SU-DHL-6 (cell line): ENCODE data around the gene WWP2.

Experiments
- H2AFZ ChIP-seq: fragments of 200-600 bp; sonication (generic); 2 replicates; pipeline ENCODE4 v1.6.1; 2014; ENCODE audit warnings: low read depth, mild to moderate bottlenecking, moderate library complexity, mixed read lengths, antibody characterized with exemption, low read length; ENCODE audit not compliant: severe bottlenecking
- H3F3A ChIP-seq: fragments of 200-600 bp; shearing (Covaris generic); 2 replicates; pipeline ENCODE4 v1.6.0; 2016; ENCODE audit warnings: antibody characterized with exemption, mild to moderate bottlenecking; ENCODE audit not compliant: insufficient read depth
- H3K27ac ChIP-seq: fragments of 200-600 bp; sonication (generic); 2 replicates; pipeline ENCODE4 v1.5.1; 2016; ENCODE audit warnings: low read depth, mild to moderate bottlenecking, low read length, moderate library complexity, mixed read lengths
- H3K27me3 ChIP-seq: fragments of 200-600 bp; sonication (generic), shearing (Covaris generic); 2 replicates; pipeline ENCODE4 v1.6.0; 2014; ENCODE audit warnings: mild to moderate bottlenecking, low read length
- H3K36me3 ChIP-seq: fragments of 200-600 bp; sonication (generic); 2 replicates; pipeline ENCODE4 v1.6.1; 2014; ENCODE audit warnings: mild to moderate bottlenecking, low read length, mixed read lengths
- H3K4me2 ChIP-seq: fragments of 300-600, 200-600 bp; shearing (Covaris generic), sonication (generic); 2 replicates; pipeline ENCODE4 v1.6.0; 2014; ENCODE audit warnings: low read length, low read depth, mild to moderate bottlenecking; ENCODE audit not compliant: poor library complexity, severe bottlenecking
- H3K4me3 ChIP-seq: fragments of 200-600 bp; sonication (generic); 2 replicates; pipeline ENCODE4 v1.5.1; 2014; ENCODE audit warnings: antibody characterized with exemption, low read length, mild to moderate bottlenecking, mixed read lengths; ENCODE audit not compliant: insufficient read depth, poor library complexity, severe bottlenecking
- H3K79me2 ChIP-seq: fragments of 200-600 bp; sonication (generic); 2 replicates; pipeline ENCODE4 v1.6.1; 2014; ENCODE audit warnings: mild to moderate bottlenecking, low read length, moderate library complexity; ENCODE audit not compliant: insufficient read depth
- H3K9ac ChIP-seq: fragments of 200-600 bp; sonication (generic); 2 replicates; pipeline ENCODE4 v1.7.0; 2014; ENCODE audit warnings: mild to moderate bottlenecking, low read length
- H3K9me2 ChIP-seq: fragments of 200-600 bp; sonication (generic); replicated peaks from 2 replicates; pipeline ENCODE4 v1.6.1; 2014; ENCODE audit warnings: low read length; ENCODE audit not compliant: insufficient read depth
- H3K9me3 ChIP-seq: fragments of 200-600 bp; sonication (generic); 2 replicates; pipeline ENCODE4 v1.6.1; 2014; ENCODE audit warnings: low read length, mixed read lengths; ENCODE audit not compliant: insufficient read depth
- H4K20me1 ChIP-seq: fragments of 200-600 bp; sonication (generic); 2 replicates; pipeline ENCODE4 v1.6.1; 2014; ENCODE audit warnings: low read depth, mild to moderate bottlenecking, antibody characterized with exemption, low read length, moderate library complexity, mixed read lengths
- EZH2phosphoT487 ChIP-seq: fragments of 200-600 bp; sonication (generic), shearing (Covaris generic); conservative IDR thresholded peaks from 2 replicates; pipeline ENCODE4 v1.6.1; 2018; ENCODE audit warnings: mild to moderate bottlenecking, antibody characterized with exemption, low read length, moderate library complexity, mixed read lengths
- TF ChIP-seq, protein P1 (sequence below): fragments of 200-600 bp; sonication (generic); IDR thresholded peaks from one replicate; pipeline ENCODE4 v1.5.1; 2017; ENCODE audit warnings: antibody characterized with exemption, mild to moderate bottlenecking, low read length, moderate library complexity; ENCODE audit not compliant: insufficient read depth, poor library complexity, severe bottlenecking

Gene WWP2

DNA sequence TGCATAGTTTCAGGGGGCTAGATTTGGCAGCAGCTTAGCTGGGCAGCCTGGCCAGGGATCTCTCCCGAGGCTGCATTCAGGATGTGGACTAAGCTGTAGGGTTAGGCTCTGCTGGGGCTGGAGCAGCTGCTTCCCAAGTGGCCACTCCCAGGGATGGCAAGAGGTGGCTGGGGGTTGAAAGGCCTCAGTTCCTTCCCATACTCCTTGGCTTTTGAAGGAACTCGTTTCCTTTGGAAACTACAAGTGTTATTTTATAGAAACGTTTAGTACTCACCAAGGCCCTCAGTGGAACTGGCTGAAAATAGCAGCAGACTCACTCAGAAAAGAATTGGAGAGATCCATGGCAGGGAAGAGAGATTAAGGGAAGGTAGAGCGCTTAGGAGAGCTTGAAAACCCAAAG lies 76.4 kb downstream of the WWP2 start:
- Histone ChIP-seq H3K9me3 (no peaks in the 10 kb centered on the region), H3K4me2 (no peak overlapping the region), H2AFZ (no peak overlapping the region), H3K79me2 (no peaks in the 10 kb centered on the region), H3K9me2 (no peaks in the 10 kb centered on the region), H3K4me3 (no peak overlapping the region), H3K9ac (no peak overlapping the region), H3K27ac (no peak overlapping the region), H3K36me3 (no peaks in the 10 kb centered on the region), H3F3A (no peaks in the 10 kb centered on the region), H4K20me1 (no peaks in the 10 kb centered on the region), H3K27me3 (no peaks in the 10 kb centered on the region)
- TF ChIP-seq EZH2phosphoT487: no peak
- TF ChIP-seq, protein P1, sequence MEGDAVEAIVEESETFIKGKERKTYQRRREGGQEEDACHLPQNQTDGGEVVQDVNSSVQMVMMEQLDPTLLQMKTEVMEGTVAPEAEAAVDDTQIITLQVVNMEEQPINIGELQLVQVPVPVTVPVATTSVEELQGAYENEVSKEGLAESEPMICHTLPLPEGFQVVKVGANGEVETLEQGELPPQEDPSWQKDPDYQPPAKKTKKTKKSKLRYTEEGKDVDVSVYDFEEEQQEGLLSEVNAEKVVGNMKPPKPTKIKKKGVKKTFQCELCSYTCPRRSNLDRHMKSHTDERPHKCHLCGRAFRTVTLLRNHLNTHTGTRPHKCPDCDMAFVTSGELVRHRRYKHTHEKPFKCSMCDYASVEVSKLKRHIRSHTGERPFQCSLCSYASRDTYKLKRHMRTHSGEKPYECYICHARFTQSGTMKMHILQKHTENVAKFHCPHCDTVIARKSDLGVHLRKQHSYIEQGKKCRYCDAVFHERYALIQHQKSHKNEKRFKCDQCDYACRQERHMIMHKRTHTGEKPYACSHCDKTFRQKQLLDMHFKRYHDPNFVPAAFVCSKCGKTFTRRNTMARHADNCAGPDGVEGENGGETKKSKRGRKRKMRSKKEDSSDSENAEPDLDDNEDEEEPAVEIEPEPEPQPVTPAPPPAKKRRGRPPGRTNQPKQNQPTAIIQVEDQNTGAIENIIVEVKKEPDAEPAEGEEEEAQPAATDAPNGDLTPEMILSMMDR: no peak

DNA sequence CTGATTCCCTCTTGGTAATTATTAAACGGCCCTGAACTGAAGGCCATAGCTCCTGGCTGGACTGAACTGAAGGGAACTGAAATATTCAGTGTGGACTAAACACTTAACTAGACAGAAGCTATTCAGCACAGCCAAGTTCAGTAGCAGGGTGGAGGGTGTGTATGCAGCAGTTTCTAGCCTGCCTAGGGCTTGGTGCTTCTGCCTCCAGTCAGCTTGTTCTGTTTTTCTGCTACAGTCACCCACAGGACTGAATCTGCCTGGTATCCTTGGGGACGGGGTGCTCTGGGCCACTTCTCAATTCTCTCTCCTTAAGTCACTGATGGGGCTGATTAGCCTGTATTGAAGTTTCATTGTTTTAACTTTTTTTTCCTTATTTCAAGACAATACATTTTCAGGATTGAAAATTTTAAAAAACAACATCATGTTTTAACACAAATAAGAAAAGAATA lies 77.1 kb downstream of the WWP2 start:
- Histone ChIP-seq H3K79me2 (no peaks in the 10 kb centered on the region), H3K9ac (no peak overlapping the region), H3K4me2 (no peak overlapping the region), H3K4me3 (no peak overlapping the region), H4K20me1 (no peaks in the 10 kb centered on the region), H3K27ac (no peak overlapping the region), H3K9me2 (no peaks in the 10 kb centered on the region), H3K9me3 (no peaks in the 10 kb centered on the region), H3F3A (no peaks in the 10 kb centered on the region), H3K36me3 (no peaks in the 10 kb centered on the region), H2AFZ (no peak overlapping the region), H3K27me3 (no peaks in the 10 kb centered on the region)
- TF ChIP-seq EZH2phosphoT487: no peak
- TF ChIP-seq, protein P1: no peak

DNA sequence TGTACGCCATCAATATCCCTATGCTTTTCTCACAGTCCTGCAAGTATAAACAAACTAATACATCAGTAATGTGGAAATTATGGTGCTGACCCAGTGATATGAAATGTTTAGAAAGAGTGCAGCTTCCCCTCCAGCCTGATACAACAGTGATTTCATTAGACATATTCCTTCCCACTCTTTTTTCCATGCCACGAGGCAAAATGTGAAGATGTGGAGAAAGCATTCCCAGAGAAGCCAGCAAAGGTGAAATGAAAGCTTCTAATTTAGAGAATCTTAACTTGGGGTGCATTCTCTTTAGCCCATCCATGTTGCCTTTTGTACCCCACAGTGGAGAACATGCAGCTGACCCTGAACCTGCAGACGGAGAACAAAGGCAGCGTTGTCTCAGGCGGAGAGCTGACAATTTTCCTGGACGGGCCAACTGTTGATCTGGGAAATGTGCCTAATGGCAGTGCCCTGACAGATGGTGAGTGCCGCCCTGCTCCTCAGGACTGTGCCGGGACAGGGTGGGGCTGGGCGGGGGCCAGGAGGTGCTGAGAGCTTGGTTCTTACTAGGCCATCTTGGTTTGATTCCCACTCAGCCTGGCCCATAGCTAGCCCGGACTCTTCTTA lies 77.8 kb downstream of the WWP2 start:
- no peak overlapping the region for H3K4me2 ChIP-seq
- H3K9ac ChIP-seq: no peak overlapping the region
- H3K36me3 ChIP-seq: no peaks in the 10 kb centered on the region
- H3K27ac ChIP-seq: no peak overlapping the region
- H3K4me3 ChIP-seq: no peak overlapping the region
- no peak overlapping the region for H2AFZ ChIP-seq
- H3K9me3 ChIP-seq: no peaks in the 10 kb centered on the region
- TF ChIP-seq, protein P1: no peak
- TF ChIP-seq EZH2phosphoT487: no peak
- no peaks in the 10 kb centered on the region for H3F3A ChIP-seq
- no peaks in the 10 kb centered on the region for H4K20me1 ChIP-seq
- no peaks in the 10 kb centered on the region for H3K9me2 ChIP-seq
- H3K79me2 ChIP-seq: no peaks in the 10 kb centered on the region
- no peaks in the 10 kb centered on the region for H3K27me3 ChIP-seq
